GM13977 (cell line): ENCODE results near the gene TMEM14C.

Source experiments
- DNase-seq: peaks from one replicate; pipeline ENCODE4 v3.0.0; 2012; ENCODE audit warnings: low spot score
- in situ Hi-C: fragments of 300-500 bp; cut with MboI; formaldehyde crosslinking; loops from one replicate; pipeline ENCODE4 v1.12.0; 2022; ENCODE audit warnings: low sequenced_read_pairs, low pct_unique_long_range_greater_than_20kb, mixed read lengths, inconsistent platforms; ENCODE audit not compliant: unreplicated experiment
- TF ChIP-seq, protein P1 (sequence below): IDR thresholded peaks from 2 replicates; pipeline ENCODE4 v1.5.1; 2012; ENCODE audit warnings: mild to moderate bottlenecking, control low read depth; ENCODE audit not compliant: insufficient read depth; ENCODE audit errors: extremely low read depth, missing control alignments

The TMEM14C gene

GRCh38 chr6:10759884-10760329 lies 37.0 kb downstream of the TMEM14C start:
- DNase-seq, result no peak
- TF ChIP-seq, protein P1, sequence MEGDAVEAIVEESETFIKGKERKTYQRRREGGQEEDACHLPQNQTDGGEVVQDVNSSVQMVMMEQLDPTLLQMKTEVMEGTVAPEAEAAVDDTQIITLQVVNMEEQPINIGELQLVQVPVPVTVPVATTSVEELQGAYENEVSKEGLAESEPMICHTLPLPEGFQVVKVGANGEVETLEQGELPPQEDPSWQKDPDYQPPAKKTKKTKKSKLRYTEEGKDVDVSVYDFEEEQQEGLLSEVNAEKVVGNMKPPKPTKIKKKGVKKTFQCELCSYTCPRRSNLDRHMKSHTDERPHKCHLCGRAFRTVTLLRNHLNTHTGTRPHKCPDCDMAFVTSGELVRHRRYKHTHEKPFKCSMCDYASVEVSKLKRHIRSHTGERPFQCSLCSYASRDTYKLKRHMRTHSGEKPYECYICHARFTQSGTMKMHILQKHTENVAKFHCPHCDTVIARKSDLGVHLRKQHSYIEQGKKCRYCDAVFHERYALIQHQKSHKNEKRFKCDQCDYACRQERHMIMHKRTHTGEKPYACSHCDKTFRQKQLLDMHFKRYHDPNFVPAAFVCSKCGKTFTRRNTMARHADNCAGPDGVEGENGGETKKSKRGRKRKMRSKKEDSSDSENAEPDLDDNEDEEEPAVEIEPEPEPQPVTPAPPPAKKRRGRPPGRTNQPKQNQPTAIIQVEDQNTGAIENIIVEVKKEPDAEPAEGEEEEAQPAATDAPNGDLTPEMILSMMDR, result no peak
- in situ Hi-C loops, result no loop called here

- DNase-seq, result no peak
- TF ChIP-seq, protein P1, result no peak
- in situ Hi-C loops, result no loop called here
These were observed 40.1 kb downstream of the TMEM14C start for GRCh38 chr6:10763006-10763405.

DNA sequence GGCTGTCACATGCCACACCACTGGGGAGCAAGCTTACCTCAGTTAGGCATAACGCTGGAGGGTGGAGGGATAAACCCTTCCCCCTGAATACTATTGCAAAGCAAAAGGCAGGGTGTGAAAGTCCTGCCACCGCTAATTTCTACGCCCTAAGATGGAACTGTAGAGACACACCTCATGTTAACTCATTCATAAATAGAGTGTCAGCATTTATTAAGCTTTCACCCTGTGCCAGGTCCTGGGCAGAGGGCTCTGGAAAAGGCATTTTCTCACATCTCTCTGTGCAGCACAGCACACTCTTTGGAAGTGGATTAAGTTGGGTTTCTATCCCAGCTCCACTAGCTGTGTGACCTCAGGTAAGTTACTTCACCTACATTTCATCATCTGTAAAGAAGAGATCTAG lies 46.5 kb downstream of the TMEM14C start:
- in situ Hi-C loops, result no loop called here
- TF ChIP-seq, protein P1, result no peak

GRCh38 chr6:10771371-10771894 lies 48.6 kb downstream of the TMEM14C start:
- in situ Hi-C loops, result no loop called here
- TF ChIP-seq, protein P1, result no peak
- DNase-seq, result no peak

More for the DNA sequence above, 46.5 kb downstream of the TMEM14C start:
- no peak for DNase-seq

DNA sequence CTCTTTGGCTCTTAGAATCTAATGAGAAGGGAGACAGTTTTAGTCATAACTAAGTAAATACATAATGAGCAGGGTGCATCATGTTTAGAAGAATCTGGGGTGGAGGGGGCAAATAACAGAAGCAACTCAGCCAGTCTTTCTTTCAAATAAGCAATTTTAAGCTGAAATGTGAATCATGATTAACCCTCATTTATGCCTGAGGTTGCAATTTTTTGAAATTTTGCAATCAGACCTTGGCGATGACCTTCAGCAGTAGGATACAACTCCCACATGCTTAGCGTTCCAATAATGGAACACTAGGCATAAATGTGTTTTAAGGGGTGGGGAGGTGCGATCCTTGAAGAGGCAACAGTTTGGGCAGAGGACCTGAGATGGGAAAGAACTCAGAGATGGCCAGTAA lies 55.4 kb downstream of the TMEM14C start:
- DNase-seq, result no peak
- in situ Hi-C loops, result no loop called here
- TF ChIP-seq, protein P1, result no peak

- no peak for DNase-seq
- TF ChIP-seq, protein P1, result no peak
- in situ Hi-C loops, result no loop called here
These were observed 56.2 kb downstream of the TMEM14C start for GRCh38 chr6:10779076-10779475.
